Kidney (tissue), 14 donors: Measurements from ENCODE around the gene PSTK. TPM values are rescaled to one million over a fixed set of nuclear protein-coding genes. Genes with fewer than 3 reads are reported as not detected.
A peak's percentile ranks its signal among the peaks of the same experiment; 100 is the strongest.

Experiments
- DNase-seq, 5 donors: peaks; one replicate each; pipeline ENCODE4 v3.0.0-alpha.2; 2013 to 2020
- FAIRE-seq: peaks from 2 replicates; lab custom pipeline; 2012; peaks lifted over from hg19 to GRCh38; lab: Jason Lieb, UNC
- H3K27ac ChIP-seq, 2 donors: one replicate each; pipeline ENCODE4 v1.7.0; 2013; ENCODE audit warnings: low read depth in 2 of 2, low read length in 2 of 2, inconsistent platforms in 1 of 2
- H3K27me3 ChIP-seq: one replicate; pipeline ENCODE4 v1.7.1; 2013; ENCODE audit warnings: low read length, inconsistent platforms; ENCODE audit not compliant: control insufficient read depth, insufficient read depth
- H3K36me3 ChIP-seq, 3 donors: one replicate each; pipeline versions ENCODE4 v1.7.0 to v1.7.1; 2013; ENCODE audit warnings: low read length in 3 of 3, control low read depth in 1 of 3, inconsistent platforms in 1 of 3; ENCODE audit not compliant: insufficient read depth in 3 of 3, control insufficient read depth in 2 of 3
- H3K4me1 ChIP-seq, 3 donors: one replicate each; pipeline versions ENCODE4 v1.7.0 to v1.7.1; 2013; ENCODE audit warnings: low read length in 3 of 3, inconsistent platforms in 1 of 3, low read depth in 1 of 3; ENCODE audit not compliant: control insufficient read depth in 2 of 3, insufficient read depth in 2 of 3
- H3K4me3 ChIP-seq, 3 donors: one replicate each; pipeline versions ENCODE4 v1.7.0 to v1.8.1; 2013; ENCODE audit warnings: low read length in 3 of 3, control low read depth in 1 of 3, inconsistent platforms in 1 of 3
- H3K9ac ChIP-seq, 3 donors: one replicate each; pipeline versions ENCODE4 v1.7.0 to v1.7.1; 2013; ENCODE audit warnings: low read length in 3 of 3, control low read depth in 1 of 3, inconsistent platforms in 1 of 3
- H3K9me3 ChIP-seq, 3 donors: one replicate each; pipeline versions ENCODE4 v1.7.0 to v1.7.1; 2013; ENCODE audit warnings: low read length in 3 of 3, control low read depth in 1 of 3, inconsistent platforms in 1 of 3; ENCODE audit not compliant: control insufficient read depth in 2 of 3, insufficient read depth in 1 of 3
- CTCF ChIP-seq: IDR thresholded peaks from 3 replicates; pipeline ENCODE4 v1.5.1; 2012; ENCODE audit warnings: mild to moderate bottlenecking, moderate library complexity, borderline replicate concordance; ENCODE audit not compliant: insufficient read depth; ENCODE audit errors: extremely low read depth
- intact Hi-C: fragments of 100-400 bp; cut with DNase I; formaldehyde crosslinking; loops from one replicate; pipeline ENCODE4 v1.11.1; 2022
- polyA plus RNA-seq: library from polyadenylated mRNA; stranded (reverse); fragments of 350-450 nt; fragmentation: Illumina TruSeq; extraction: RNeasy Lipid Tissue Mini Kit (QIAGEN cat#74804); gene quantifications from one replicate; pipeline ENCODE4 v1.2.3, GENCODE V29; 2014; ENCODE audit warnings: low read depth, low replicate concordance; ENCODE audit not compliant: insufficient read depth
- total RNA-seq: library from RNA; stranded (reverse); fragmentation: NEBNext Ultra II Directional; extraction: Animal tissue kit (Norgen Biotek cat#: 25700); gene quantifications from one replicate; pipeline ENCODE4 v1.2.1, GENCODE V29; 2021
- donor health status: control.
- donor health status: control.
- donor health status: control.
- donor health status: control.
- donor health status: control.
- donor health status: DM: yes; HTN: yes; CAD: no.
- donor health status: Normal renal cell carcinoma (clear cell type).

Gene PSTK
- total and polyA plus RNA-seq, 2 donors from 2014 or later, result 4.3 to 4.7 TPM

GRCh38 chr10:122953902-122954730 is 26.1 kb upstream of the PSTK start, which contains the start of gene C10orf88:
C10orf88 (minus strand) TSS chr10:122954227; CDS start chr10:122954178, 49 bp downstream.
- peak within 1 kb of the TSS; percentile 61 to 88 (median 62) for H3K4me3 ChIP-seq
- peaks cover 0 to 2% (median 0%) of the 10 kb centered on the region in 3 donors for H3K36me3 ChIP-seq
- peaks cover 0 to 7% (median 5%) of the 10 kb centered on the region in 3 donors for H3K4me1 ChIP-seq
- H3K9me3 ChIP-seq, result no peaks in the 10 kb centered on the region
- peak within 1 kb of the TSS in 1 of 2 donors; percentile 41 for H3K27ac ChIP-seq
- TF ChIP-seq CTCF, result peak; percentile 8
- DNase-seq, result peak; percentile 99
- intact Hi-C loops, result no loop called here
- peak within 1 kb of the TSS; percentile 51 to 76 (median 58) for H3K9ac ChIP-seq
- no peaks in the 10 kb centered on the region for H3K27me3 ChIP-seq
- no peak for FAIRE-seq

DNA sequence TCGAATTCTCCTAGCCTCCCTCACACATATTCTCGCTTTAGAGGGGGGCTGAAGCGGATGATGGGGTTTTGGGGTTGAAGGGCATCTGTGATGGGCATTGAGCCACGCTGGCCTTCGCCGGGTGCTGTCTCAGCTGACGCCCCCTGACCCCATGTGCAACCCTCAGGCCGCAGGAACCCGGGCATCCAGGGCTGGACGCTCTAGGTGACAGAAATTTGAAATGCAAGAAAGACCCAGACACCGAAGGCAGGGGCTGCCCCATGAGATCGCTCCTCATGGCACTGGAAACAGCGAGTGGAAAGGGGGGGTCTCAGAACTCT is 25.5 kb upstream of the PSTK start:
- H3K36me3 ChIP-seq, result no peaks in the 10 kb centered on the region
- no peak overlapping the region for H3K27ac ChIP-seq
- peak overlapping the region in 1 of 3 donors; percentile 76 for H3K9ac ChIP-seq
- intact Hi-C loops, result no loop called here
- no peaks in the 10 kb centered on the region for H3K27me3 ChIP-seq
- no peak for TF ChIP-seq CTCF
- FAIRE-seq, result no peak
- no peak for DNase-seq
- peak overlapping the region; percentile 61 to 88 (median 62) for H3K4me3 ChIP-seq
- H3K4me1 ChIP-seq, result peaks cover 0 to 7% (median 5%) of the 10 kb centered on the region in 3 donors
- no peaks in the 10 kb centered on the region for H3K9me3 ChIP-seq

GRCh38 chr10:122955892-122956291 is 24.3 kb upstream of the PSTK start:
- intact Hi-C loops, result no loop called here
- FAIRE-seq, result no peak
- no peaks in the 10 kb centered on the region for H3K27me3 ChIP-seq
- H3K4me1 ChIP-seq, result peaks cover 0 to 7% (median 5%) of the 10 kb centered on the region in 3 donors
- no peak overlapping the region for H3K9ac ChIP-seq
- no peak overlapping the region for H3K27ac ChIP-seq
- H3K4me3 ChIP-seq, result no peak overlapping the region
- no peak for TF ChIP-seq CTCF
- no peak for DNase-seq
- H3K9me3 ChIP-seq, result no peaks in the 10 kb centered on the region
- H3K36me3 ChIP-seq, result no peaks in the 10 kb centered on the region
